HepG2 (cell line): Measurements from ENCODE around the gene PARK7. TPM values are rescaled to one million over a fixed set of nuclear protein-coding genes. Genes with fewer than 3 reads are reported as not detected.

Experiments used
- GZF1 ChIP-seq: sonication (generic); formaldehyde crosslinking; IDR thresholded peaks from 2 replicates; pipeline ENCODE4 v1.5.1; 2020; ENCODE audit warnings: mild to moderate bottlenecking, missing genetic modification reagents
- MAFG ChIP-seq: sonication (generic); formaldehyde crosslinking; IDR thresholded peaks from 2 replicates; pipeline ENCODE4 v1.5.1; 2020; ENCODE audit warnings: mild to moderate bottlenecking, missing genetic modification reagents
- MED1 ChIP-seq: sonication (generic); formaldehyde crosslinking; IDR thresholded peaks from 2 replicates; pipeline ENCODE4 v1.4.0; 2020; ENCODE audit warnings: missing genetic modification reagents
- MXD4 ChIP-seq: IDR thresholded peaks from 2 replicates; pipeline ENCODE4 v1.6.1; 2016; ENCODE audit warnings: mild to moderate bottlenecking, missing biosample characterization, missing genetic modification reagents
- NR1H2 ChIP-seq: sonication (generic); formaldehyde crosslinking; IDR thresholded peaks from 2 replicates; pipeline ENCODE4 v1.8.1; 2022; ENCODE audit warnings: low read depth, missing genetic modification reagents, borderline replicate concordance
- RBFOX2 ChIP-seq: fragments of 200-400 bp; formaldehyde crosslinking; IDR thresholded peaks from 2 replicates; pipeline ENCODE4 v1.6.1; 2017; ENCODE audit warnings: low read depth, mild to moderate bottlenecking, low read length
- SKI ChIP-seq: fragments of 450-650 bp; IDR thresholded peaks from one replicate; pipeline ENCODE4 v1.6.1; 2018; ENCODE audit warnings: mild to moderate bottlenecking; ENCODE audit not compliant: partially characterized antibody
- SSRP1 ChIP-seq: IDR thresholded peaks from 2 replicates; pipeline ENCODE4 v1.6.1; 2016; ENCODE audit warnings: control low read depth
- ZNF24 ChIP-seq: fragments of 450-650 bp; IDR thresholded peaks from 2 replicates; pipeline ENCODE4 v1.6.1; 2017; ENCODE audit warnings: antibody characterized with exemption, mild to moderate bottlenecking
- ZNF263 ChIP-seq: sonication (generic); formaldehyde crosslinking; IDR thresholded peaks from 2 replicates; pipeline ENCODE4 v1.4.0; 2020; ENCODE audit warnings: missing genetic modification reagents
- ZNF317 ChIP-seq: sonication (generic); formaldehyde crosslinking; IDR thresholded peaks from 2 replicates; pipeline ENCODE4 v1.5.0; 2020; ENCODE audit warnings: mild to moderate bottlenecking, missing genetic modification reagents
- ZNF33A ChIP-seq: sonication (generic); formaldehyde crosslinking; IDR thresholded peaks from 2 replicates; pipeline ENCODE4 v1.5.1; 2020; ENCODE audit warnings: missing genetic modification reagents, mild to moderate bottlenecking, moderate library complexity, borderline replicate concordance
- polyA plus RNA-seq, 8 experiments: library from polyadenylated mRNA; depleted of rRNA in 3 of 8; stranded (reverse) in 7 of 8; unstranded in 1 of 8; fragments of >200 nt; fragmentation: Illumina TruSeq in 4 of 8; extraction: Trizol in 4 of 8; gene quantifications; 2 replicates each; pipeline versions ENCODE4 v1.2.1 to v1.2.3, GENCODE V29; 2011 to 2016; ENCODE audit warnings: low read depth in 4 of 8, missing spikeins in 1 of 8, mixed read lengths in 1 of 8; ENCODE audit not compliant: insufficient read depth in 1 of 8
- total RNA-seq, 5 experiments: library from RNA; depleted of rRNA; stranded (reverse); fragments of >200 nt; fragmentation: Illumina TruSeq; extraction: Trizol; gene quantifications; 2 replicates each; pipeline ENCODE4 v1.2.3, GENCODE V29; 2016; ENCODE audit warnings: low read depth in 1 of 5
- TF ChIP-seq, protein P1 (sequence below): sonication (generic); formaldehyde crosslinking; IDR thresholded peaks from 2 replicates; pipeline ENCODE4 v1.5.1; 2020; ENCODE audit warnings: missing genetic modification reagents, mild to moderate bottlenecking, borderline replicate concordance
- TF ChIP-seq, protein P2 (sequence below): sonication (generic); formaldehyde crosslinking; IDR thresholded peaks from 2 replicates; pipeline ENCODE4 v1.4.0; 2020; ENCODE audit warnings: mild to moderate bottlenecking, missing genetic modification reagents
- TF ChIP-seq, protein P3 (sequence below): sonication (generic); formaldehyde crosslinking; IDR thresholded peaks from 2 replicates; pipeline ENCODE4 v1.5.1; 2020; ENCODE audit warnings: mild to moderate bottlenecking, missing genetic modification reagents
- TF ChIP-seq, protein P4 (sequence below): sonication (generic); formaldehyde crosslinking; IDR thresholded peaks from 2 replicates; pipeline ENCODE4 v1.4.0; 2020; ENCODE audit warnings: mild to moderate bottlenecking, missing genetic modification reagents, borderline replicate concordance

PARK7 gene
- total and polyA plus RNA-seq, 2 of the 13 experiments (the other 11 are each of a cell fraction or from before 2014, with no cell fraction given) = 212 to 296 TPM

DNA sequence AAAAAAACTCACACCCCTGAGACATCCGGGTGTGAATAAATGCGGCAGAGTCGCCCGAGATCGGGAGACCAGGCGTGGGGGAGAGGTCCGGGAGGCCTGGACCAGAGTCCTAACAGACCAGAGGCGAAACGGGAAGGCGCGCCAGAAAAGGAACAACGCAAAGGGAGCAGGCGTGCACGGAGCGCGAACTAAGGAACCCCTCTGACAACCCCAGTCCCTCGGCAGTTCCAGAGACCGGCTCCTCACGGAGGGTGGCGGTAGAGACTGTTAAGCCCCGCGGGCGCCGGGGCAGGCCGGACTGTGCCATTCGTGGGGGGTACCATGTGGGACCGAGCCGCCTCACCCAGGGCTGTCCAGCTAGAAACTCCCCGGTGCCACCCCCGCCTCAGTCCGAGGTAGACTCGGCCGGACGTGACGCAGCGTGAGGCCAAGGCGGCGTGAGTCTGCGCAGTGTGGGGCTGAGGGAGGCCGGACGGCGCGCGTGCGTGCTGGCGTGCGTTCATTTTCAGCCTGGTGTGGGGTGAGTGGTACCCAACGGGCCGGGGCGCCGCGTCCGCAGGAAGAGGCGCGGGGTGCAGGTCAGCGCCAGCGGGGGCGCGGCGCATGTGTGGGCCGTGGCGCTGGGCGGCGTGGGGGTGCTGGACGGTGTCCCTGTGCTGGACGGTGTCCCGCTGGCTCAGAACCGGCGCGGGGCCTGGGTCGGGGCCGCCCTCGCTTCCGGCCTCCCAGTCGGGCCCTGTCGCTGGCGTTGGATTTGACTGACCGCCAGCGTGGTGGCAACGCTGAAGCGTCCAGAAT, at the start of gene PARK7 (continued):
- TF ChIP-seq MXD4 (peak; percentile 91), NR1H2 (CRISPR knock-in tag) (peak; percentile 71; the same call in 1 of the 2 replicates), MAFG (CRISPR knock-in tag) (no peak), SSRP1 (0 out of 2 replicates have a peak, but pooled peaks have one; percentile 26), MED1 (CRISPR knock-in tag) (peak; percentile 47), SKI (peak; percentile 36), GZF1 (CRISPR knock-in tag) (peak; percentile 52; the same call in 1 of the 2 replicates), ZNF317 (peak; percentile 25; the same call in 1 of the 2 replicates), ZNF24 (0 out of 2 replicates have a peak, but pooled peaks have one; percentile 34), RBFOX2 (peak; percentile 99), ZNF263 (peak; percentile 66; the same call in 1 of the 2 replicates), ZNF33A (CRISPR knock-in tag) (0 out of 2 replicates have a peak, but pooled peaks have one; percentile 57)
- TF ChIP-seq, protein P1, sequence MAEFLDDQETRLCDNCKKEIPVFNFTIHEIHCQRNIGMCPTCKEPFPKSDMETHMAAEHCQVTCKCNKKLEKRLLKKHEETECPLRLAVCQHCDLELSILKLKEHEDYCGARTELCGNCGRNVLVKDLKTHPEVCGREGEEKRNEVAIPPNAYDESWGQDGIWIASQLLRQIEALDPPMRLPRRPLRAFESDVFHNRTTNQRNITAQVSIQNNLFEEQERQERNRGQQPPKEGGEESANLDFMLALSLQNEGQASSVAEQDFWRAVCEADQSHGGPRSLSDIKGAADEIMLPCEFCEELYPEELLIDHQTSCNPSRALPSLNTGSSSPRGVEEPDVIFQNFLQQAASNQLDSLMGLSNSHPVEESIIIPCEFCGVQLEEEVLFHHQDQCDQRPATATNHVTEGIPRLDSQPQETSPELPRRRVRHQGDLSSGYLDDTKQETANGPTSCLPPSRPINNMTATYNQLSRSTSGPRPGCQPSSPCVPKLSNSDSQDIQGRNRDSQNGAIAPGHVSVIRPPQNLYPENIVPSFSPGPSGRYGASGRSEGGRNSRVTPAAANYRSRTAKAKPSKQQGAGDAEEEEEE (CRISPR knock-in tag) = no peak
- TF ChIP-seq, protein P2, sequence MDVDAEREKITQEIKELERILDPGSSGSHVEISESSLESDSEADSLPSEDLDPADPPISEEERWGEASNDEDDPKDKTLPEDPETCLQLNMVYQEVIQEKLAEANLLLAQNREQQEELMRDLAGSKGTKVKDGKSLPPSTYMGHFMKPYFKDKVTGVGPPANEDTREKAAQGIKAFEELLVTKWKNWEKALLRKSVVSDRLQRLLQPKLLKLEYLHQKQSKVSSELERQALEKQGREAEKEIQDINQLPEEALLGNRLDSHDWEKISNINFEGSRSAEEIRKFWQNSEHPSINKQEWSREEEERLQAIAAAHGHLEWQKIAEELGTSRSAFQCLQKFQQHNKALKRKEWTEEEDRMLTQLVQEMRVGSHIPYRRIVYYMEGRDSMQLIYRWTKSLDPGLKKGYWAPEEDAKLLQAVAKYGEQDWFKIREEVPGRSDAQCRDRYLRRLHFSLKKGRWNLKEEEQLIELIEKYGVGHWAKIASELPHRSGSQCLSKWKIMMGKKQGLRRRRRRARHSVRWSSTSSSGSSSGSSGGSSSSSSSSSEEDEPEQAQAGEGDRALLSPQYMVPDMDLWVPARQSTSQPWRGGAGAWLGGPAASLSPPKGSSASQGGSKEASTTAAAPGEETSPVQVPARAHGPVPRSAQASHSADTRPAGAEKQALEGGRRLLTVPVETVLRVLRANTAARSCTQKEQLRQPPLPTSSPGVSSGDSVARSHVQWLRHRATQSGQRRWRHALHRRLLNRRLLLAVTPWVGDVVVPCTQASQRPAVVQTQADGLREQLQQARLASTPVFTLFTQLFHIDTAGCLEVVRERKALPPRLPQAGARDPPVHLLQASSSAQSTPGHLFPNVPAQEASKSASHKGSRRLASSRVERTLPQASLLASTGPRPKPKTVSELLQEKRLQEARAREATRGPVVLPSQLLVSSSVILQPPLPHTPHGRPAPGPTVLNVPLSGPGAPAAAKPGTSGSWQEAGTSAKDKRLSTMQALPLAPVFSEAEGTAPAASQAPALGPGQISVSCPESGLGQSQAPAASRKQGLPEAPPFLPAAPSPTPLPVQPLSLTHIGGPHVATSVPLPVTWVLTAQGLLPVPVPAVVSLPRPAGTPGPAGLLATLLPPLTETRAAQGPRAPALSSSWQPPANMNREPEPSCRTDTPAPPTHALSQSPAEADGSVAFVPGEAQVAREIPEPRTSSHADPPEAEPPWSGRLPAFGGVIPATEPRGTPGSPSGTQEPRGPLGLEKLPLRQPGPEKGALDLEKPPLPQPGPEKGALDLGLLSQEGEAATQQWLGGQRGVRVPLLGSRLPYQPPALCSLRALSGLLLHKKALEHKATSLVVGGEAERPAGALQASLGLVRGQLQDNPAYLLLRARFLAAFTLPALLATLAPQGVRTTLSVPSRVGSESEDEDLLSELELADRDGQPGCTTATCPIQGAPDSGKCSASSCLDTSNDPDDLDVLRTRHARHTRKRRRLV = no peak
- TF ChIP-seq, protein P3, sequence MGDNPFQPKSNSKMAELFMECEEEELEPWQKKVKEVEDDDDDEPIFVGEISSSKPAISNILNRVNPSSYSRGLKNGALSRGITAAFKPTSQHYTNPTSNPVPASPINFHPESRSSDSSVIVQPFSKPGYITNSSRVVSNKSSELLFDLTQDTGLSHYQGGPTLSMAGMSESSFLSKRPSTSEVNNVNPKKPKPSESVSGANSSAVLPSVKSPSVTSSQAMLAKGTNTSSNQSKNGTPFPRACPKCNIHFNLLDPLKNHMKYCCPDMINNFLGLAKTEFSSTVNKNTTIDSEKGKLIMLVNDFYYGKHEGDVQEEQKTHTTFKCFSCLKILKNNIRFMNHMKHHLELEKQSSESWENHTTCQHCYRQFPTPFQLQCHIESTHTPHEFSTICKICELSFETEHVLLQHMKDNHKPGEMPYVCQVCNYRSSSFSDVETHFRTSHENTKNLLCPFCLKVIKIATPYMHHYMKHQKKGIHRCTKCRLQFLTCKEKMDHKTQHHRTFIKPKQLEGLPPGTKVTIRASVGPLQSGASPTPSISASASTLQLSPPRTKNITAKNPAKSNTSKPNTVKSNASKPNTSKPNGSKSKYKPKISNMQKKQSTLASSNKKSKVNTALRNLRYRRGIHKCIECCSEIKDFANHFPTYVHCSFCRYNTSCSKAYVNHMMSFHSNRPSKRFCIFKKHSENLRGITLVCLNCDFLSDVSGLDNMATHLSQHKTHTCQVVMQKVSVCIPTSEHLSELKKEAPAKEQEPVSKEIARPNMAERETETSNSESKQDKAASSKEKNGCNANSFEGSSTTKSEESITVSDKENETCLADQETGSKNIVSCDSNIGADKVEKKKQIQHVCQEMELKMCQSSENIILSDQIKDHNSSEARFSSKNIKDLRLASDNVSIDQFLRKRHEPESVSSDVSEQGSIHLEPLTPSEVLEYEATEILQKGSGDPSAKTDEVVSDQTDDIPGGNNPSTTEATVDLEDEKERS (CRISPR knock-in tag) = peak; percentile 51; the same call in 1 of the 2 replicates
- TF ChIP-seq, protein P4, sequence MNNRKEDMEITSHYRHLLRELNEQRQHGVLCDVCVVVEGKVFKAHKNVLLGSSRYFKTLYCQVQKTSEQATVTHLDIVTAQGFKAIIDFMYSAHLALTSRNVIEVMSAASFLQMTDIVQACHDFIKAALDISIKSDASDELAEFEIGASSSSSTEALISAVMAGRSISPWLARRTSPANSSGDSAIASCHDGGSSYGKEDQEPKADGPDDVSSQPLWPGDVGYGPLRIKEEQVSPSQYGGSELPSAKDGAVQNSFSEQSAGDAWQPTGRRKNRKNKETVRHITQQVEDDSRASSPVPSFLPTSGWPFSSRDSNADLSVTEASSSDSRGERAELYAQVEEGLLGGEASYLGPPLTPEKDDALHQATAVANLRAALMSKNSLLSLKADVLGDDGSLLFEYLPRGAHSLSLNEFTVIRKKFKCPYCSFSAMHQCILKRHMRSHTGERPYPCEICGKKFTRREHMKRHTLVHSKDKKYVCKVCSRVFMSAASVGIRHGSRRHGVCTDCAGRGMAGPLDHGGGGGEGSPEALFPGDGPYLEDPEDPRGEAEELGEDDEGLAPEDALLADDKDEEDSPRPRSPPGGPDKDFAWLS (CRISPR knock-in tag) = peak; percentile 65; the same call in 1 of the 2 replicates
